Gastrocnemius medialis (tissue), 4 donors: ENCODE results near the gene SNX22.

ENCODE experiments used
- CTCF ChIP-seq, 5 experiments: fragments of 450-650 bp in 3 of 5; fragments of 200-600 bp in 2 of 5; sonication (generic) in 2 of 5; IDR thresholded peaks in 4 of 5; conservative IDR thresholded peaks in 1 of 5; 1 replicate in 4 of 5; 2 replicates in 1 of 5; pipeline ENCODE4 v1.5.1; 2016 to 2019; ENCODE audit warnings: antibody characterized with exemption in 5 of 5, mild to moderate bottlenecking in 3 of 5, moderate library complexity in 3 of 5
- POLR2A ChIP-seq, 2 donors: fragments of 450-650 bp; IDR thresholded peaks; one replicate each; pipeline ENCODE4 v1.6.1; 2017; ENCODE audit warnings: antibody characterized with exemption in 2 of 2, mild to moderate bottlenecking in 2 of 2, moderate library complexity in 2 of 2

DNA sequence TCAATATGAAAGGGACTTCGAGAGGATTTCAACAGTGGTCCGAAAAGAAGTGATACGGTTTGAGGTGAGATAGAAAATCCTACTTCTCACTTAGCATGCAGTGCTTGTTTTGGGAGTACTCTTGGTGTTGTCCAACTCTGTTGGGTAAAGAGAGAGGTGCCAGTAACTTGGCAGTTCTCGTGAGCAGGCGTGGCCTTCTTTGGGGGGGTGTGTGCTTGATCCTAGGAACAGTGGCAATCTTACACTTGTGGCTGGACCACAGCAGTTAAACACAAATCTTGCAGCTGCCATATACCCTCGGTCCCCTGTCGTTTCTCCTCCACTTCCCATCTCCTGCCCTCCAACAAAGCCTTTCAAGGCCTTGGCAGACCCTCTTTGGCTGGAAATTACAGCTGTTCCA, 15.2 kb upstream of the SNX22 start:
- TF ChIP-seq CTCF (IDR thresholded peaks at IDR 0.05 in 4 of 5, conservative IDR thresholded peaks at IDR 0.05 in 1 of 5): no peak
- TF ChIP-seq POLR2A (IDR thresholded peaks at IDR 0.05): no peak
